ENCODE results near the gene QSOX1.

The QSOX1 gene

DNA sequence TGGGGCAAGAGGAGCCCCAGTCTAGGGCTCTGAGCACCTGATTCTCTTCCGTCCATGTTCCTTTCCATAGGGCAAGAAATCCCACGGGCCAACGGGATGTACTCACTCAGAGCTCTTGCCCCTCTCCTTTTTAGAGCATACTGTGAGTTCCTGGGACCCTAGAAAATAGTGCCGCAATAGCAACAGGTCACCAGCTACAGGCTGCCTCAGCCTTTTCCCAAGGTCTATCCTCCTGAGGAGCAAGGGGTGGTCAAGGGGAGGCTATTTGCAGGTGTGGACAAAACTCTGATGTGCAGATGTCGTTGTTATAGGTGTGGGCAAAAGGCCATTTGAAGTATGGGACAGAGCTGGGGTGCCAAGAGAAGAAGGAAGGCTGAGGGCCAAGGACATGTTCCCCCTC lies 1.6 kb upstream of the QSOX1 start:
- Histone ChIP-seq H3K9me2 (replicated peaks; ENCODE audit: control insufficient read depth, low read length) (no peaks in the 10 kb centered on the region), H3F3A (ENCODE audit: control insufficient read depth, insufficient read depth) (no peaks in the 10 kb centered on the region), H3K27ac (ENCODE audit: low read depth, low read length) (no peak overlapping the region), H4K20me1 (ENCODE audit: control insufficient read depth, insufficient read depth, low read depth, low read length) (no peaks in the 10 kb centered on the region), H3K4me3 (ENCODE audit: low read length) (peak overlapping the region; percentile 5; the same call in 1 of the 2 replicates), H3K4me1 (ENCODE audit: control insufficient read depth, low read length) (peaks cover 26% of the 10 kb centered on the region), H3K9me3 (ENCODE audit: control insufficient read depth, insufficient read depth, low read length) (no peaks in the 10 kb centered on the region), H3K4me2 (ENCODE audit: low read length) (peak overlapping the region; percentile 80), H3K79me2 (ENCODE audit: control insufficient read depth, low read length) (peaks cover 13% of the 10 kb centered on the region), H3K27me3 (ENCODE audit: control insufficient read depth, low read length) (no peaks in the 10 kb centered on the region), H3K36me3 (ENCODE audit: control insufficient read depth, low read length) (no peaks in the 10 kb centered on the region)
- TF ChIP-seq, protein P1, sequence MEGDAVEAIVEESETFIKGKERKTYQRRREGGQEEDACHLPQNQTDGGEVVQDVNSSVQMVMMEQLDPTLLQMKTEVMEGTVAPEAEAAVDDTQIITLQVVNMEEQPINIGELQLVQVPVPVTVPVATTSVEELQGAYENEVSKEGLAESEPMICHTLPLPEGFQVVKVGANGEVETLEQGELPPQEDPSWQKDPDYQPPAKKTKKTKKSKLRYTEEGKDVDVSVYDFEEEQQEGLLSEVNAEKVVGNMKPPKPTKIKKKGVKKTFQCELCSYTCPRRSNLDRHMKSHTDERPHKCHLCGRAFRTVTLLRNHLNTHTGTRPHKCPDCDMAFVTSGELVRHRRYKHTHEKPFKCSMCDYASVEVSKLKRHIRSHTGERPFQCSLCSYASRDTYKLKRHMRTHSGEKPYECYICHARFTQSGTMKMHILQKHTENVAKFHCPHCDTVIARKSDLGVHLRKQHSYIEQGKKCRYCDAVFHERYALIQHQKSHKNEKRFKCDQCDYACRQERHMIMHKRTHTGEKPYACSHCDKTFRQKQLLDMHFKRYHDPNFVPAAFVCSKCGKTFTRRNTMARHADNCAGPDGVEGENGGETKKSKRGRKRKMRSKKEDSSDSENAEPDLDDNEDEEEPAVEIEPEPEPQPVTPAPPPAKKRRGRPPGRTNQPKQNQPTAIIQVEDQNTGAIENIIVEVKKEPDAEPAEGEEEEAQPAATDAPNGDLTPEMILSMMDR (IDR thresholded peaks at IDR 0.05; ENCODE audit: low read depth, low read length, poor library complexity, severe bottlenecking), result no peak
- no peak for TF ChIP-seq EZH2phosphoT487 (IDR thresholded peaks at IDR 0.05; ENCODE audit: borderline replicate concordance, low read length)

DNA sequence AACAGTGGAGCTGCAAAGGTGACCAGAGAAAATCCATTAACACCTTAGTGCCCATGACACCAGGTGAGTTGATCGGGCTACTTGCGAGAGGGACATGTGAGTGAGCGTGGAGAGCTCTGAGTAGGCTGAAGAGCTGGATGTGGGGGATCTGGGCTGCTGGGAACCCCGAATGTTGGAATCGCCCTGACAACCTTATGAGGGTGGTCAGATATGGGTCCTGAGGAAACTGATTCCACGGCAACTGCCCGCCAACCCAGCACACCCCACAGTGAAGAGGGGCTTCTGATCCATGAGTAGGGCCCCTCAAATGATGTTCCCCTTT lies 705 bp upstream of the QSOX1 start:
- TF ChIP-seq, protein P1 (IDR thresholded peaks at IDR 0.05; ENCODE audit: low read depth, low read length, poor library complexity, severe bottlenecking), result no peak
- TF ChIP-seq EZH2phosphoT487 (IDR thresholded peaks at IDR 0.05; ENCODE audit: borderline replicate concordance, low read length), result no peak
- H3K9me2 ChIP-seq (replicated peaks; ENCODE audit: control insufficient read depth, low read length), result no peaks in the 10 kb centered on the region
- peak overlapping the region; percentile 65 for H3K27ac ChIP-seq (ENCODE audit: low read depth, low read length)
- H3K4me2 ChIP-seq (ENCODE audit: low read length), result peak overlapping the region; percentile 80
- peak overlapping the region; percentile 85 for H3K4me3 ChIP-seq (ENCODE audit: low read length)
- peaks cover 18% of the 10 kb centered on the region for H3K79me2 ChIP-seq (ENCODE audit: control insufficient read depth, low read length)
- peaks cover 26% of the 10 kb centered on the region for H3K4me1 ChIP-seq (ENCODE audit: control insufficient read depth, low read length)
- no peaks in the 10 kb centered on the region for H4K20me1 ChIP-seq (ENCODE audit: control insufficient read depth, insufficient read depth, low read depth, low read length)
- H3K27me3 ChIP-seq (ENCODE audit: control insufficient read depth, low read length), result no peaks in the 10 kb centered on the region
- no peaks in the 10 kb centered on the region for H3F3A ChIP-seq (ENCODE audit: control insufficient read depth, insufficient read depth)
- H3K36me3 ChIP-seq (ENCODE audit: control insufficient read depth, low read length), result no peaks in the 10 kb centered on the region
- no peaks in the 10 kb centered on the region for H3K9me3 ChIP-seq (ENCODE audit: control insufficient read depth, insufficient read depth, low read length)

DNA sequence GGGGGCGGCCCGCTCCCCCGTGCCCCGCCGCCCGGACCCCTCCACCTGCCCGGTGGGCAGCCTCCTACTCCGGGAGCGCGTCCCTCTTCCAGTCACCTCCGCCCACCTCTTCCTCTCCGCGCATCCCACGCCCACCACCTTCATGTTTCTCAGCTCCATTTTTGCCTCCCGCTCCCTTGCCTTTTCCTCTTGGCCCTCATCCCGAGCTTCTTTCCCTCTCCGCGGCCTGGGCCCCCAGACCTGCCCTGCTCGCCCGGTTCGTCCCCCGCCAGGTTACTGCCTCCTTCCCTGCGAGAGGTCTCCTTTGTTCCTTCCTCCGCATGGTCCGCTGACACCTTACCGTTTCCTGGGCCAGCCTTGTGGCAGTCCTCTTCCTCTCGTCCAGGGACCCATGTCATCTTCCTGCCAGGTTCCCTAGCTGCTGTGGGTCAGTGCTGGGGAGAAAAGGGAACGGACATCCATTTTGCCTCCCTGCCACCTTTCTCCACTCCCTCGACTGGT lies 563 bp downstream of the QSOX1 start:
- Histone ChIP-seq H3K79me2 (ENCODE audit: control insufficient read depth, low read length) (peaks cover 23% of the 10 kb centered on the region), H3K27ac (ENCODE audit: low read depth, low read length) (no peak overlapping the region), H3F3A (ENCODE audit: control insufficient read depth, insufficient read depth) (no peaks in the 10 kb centered on the region), H3K9me2 (replicated peaks; ENCODE audit: control insufficient read depth, low read length) (no peaks in the 10 kb centered on the region), H3K4me2 (ENCODE audit: low read length) (peak overlapping the region; percentile 84), H4K20me1 (ENCODE audit: control insufficient read depth, insufficient read depth, low read depth, low read length) (no peaks in the 10 kb centered on the region), H3K36me3 (ENCODE audit: control insufficient read depth, low read length) (no peaks in the 10 kb centered on the region), H3K9me3 (ENCODE audit: control insufficient read depth, insufficient read depth, low read length) (no peaks in the 10 kb centered on the region), H3K4me1 (ENCODE audit: control insufficient read depth, low read length) (peaks cover 26% of the 10 kb centered on the region), H3K27me3 (ENCODE audit: control insufficient read depth, low read length) (no peaks in the 10 kb centered on the region), H3K4me3 (ENCODE audit: low read length) (peak overlapping the region; percentile 85)
- no peak for TF ChIP-seq EZH2phosphoT487 (IDR thresholded peaks at IDR 0.05; ENCODE audit: borderline replicate concordance, low read length)
- TF ChIP-seq, protein P1 (IDR thresholded peaks at IDR 0.05; ENCODE audit: low read depth, low read length, poor library complexity, severe bottlenecking), result no peak
